IMR-90 (cell line): ENCODE measurements around the gene KY.

Experiments
- BHLHE40 ChIP-seq: fragments of 150-350 bp; IDR thresholded peaks from 2 replicates; pipeline ENCODE4 v1.6.1; 2016; ENCODE audit warnings: mild to moderate bottlenecking, low read depth, low read length
- CEBPB ChIP-seq: IDR thresholded peaks from 2 replicates; pipeline ENCODE4 v1.6.1; 2012; ENCODE audit warnings: low read depth, low read length, improper control_type of control experiment
- CHD1 ChIP-seq: IDR thresholded peaks from 2 replicates; pipeline ENCODE4 v1.6.1; 2012; ENCODE audit warnings: low read depth, low read length, improper control_type of control experiment
- CTCF ChIP-seq: conservative IDR thresholded peaks from 2 replicates; pipeline ENCODE4 v1.5.1; 2012; ENCODE audit warnings: mild to moderate bottlenecking, low read depth, low read length, improper control_type of control experiment
- FOS ChIP-seq: fragments of 150-350 bp; IDR thresholded peaks from 2 replicates; pipeline ENCODE4 v1.6.1; 2016; ENCODE audit warnings: low read depth, low read length
- MAFK ChIP-seq: IDR thresholded peaks from 2 replicates; pipeline ENCODE4 v1.6.1; 2012; ENCODE audit warnings: low read depth, low read length, improper control_type of control experiment
- MAZ ChIP-seq: IDR thresholded peaks from 2 replicates; pipeline ENCODE4 v1.6.1; 2012; ENCODE audit warnings: low read depth, mild to moderate bottlenecking, low read length, improper control_type of control experiment, moderate library complexity, borderline replicate concordance
- POLR2A ChIP-seq: IDR thresholded peaks from 2 replicates; pipeline ENCODE4 v1.6.1; 2012; ENCODE audit warnings: mild to moderate bottlenecking, low read depth, low read length
- RAD21 ChIP-seq: IDR thresholded peaks from 2 replicates; pipeline ENCODE4 v1.6.1; 2012; ENCODE audit warnings: low read length, improper control_type of control experiment
- RFX5 ChIP-seq: IDR thresholded peaks from 2 replicates; pipeline ENCODE4 v1.8.0; 2012; ENCODE audit warnings: low read depth, mild to moderate bottlenecking, low read length, moderate library complexity
- SMC3 ChIP-seq: fragments of 150-350 bp; IDR thresholded peaks from 2 replicates; pipeline ENCODE4 v1.6.1; 2016; ENCODE audit warnings: low read depth, mild to moderate bottlenecking, antibody characterized with exemption, low read length, moderate library complexity
- USF2 ChIP-seq: fragments of 150-350 bp; IDR thresholded peaks from 2 replicates; pipeline ENCODE4 v1.6.1; 2017; ENCODE audit warnings: mild to moderate bottlenecking, antibody characterized with exemption, low read length, low read depth

GRCh38 chr3:134562055-134562454, 88.8 kb downstream of the KY start:
- TF ChIP-seq CTCF (no peak), BHLHE40 (no peak), POLR2A (no peak), CEBPB (no peak), RFX5 (no peak), RAD21 (no peak), MAFK (no peak), FOS (no peak), USF2 (no peak), SMC3 (no peak), CHD1 (no peak), MAZ (no peak)
